Activated effector memory CD4-positive, alpha-beta T cell treated with anti-CD3 and anti-CD28 coated beads, Interleukin-2, amount 50 U/mL, for 16 hours (primary cell): ENCODE results near the gene CIAO2A.
"Not testable (repeated sequence)": the region's sequence is repeated elsewhere in the genome, so short reads cannot be mapped to it uniquely, and the experiment has no call there.

Source experiments
- DNase-seq: peaks from one replicate; pipeline ENCODE4 v3.0.0-alpha.2; 2020

The CIAO2A gene

GRCh38 chr15:64111679-64112050 is 18.0 kb upstream of the CIAO2A start:
- no peak for DNase-seq

- no peak for DNase-seq
Observed at GRCh38 chr15:64110950-64111678, 17.5 kb upstream of the CIAO2A start.

GRCh38 chr15:64110108-64110701 is 16.6 kb upstream of the CIAO2A start:
- DNase-seq, result not testable (repeated sequence)

- no peak for DNase-seq
Observed at GRCh38 chr15:64107337-64107736, 13.7 kb upstream of the CIAO2A start.

GRCh38 chr15:64105113-64105704 is 11.6 kb upstream of the CIAO2A start:
- no peak for DNase-seq

GRCh38 chr15:64102497-64102896 is 8.9 kb upstream of the CIAO2A start:
- no peak for DNase-seq

GRCh38 chr15:64100958-64101357 is 7.3 kb upstream of the CIAO2A start:
- DNase-seq, result no peak

- no peak for DNase-seq
Observed at GRCh38 chr15:64099379-64099778, 5.7 kb upstream of the CIAO2A start.

GRCh38 chr15:64096668-64097384 is 3.2 kb upstream of the CIAO2A start:
- DNase-seq, result no peak

GRCh38 chr15:64095795-64096667 is 2.4 kb upstream of the CIAO2A start, which contains the start of gene SNX1:
Gene SNX1, plus strand, starts transcription at chr15:64095982. Its CDS starts 32 bp downstream, at chr15:64096014.
- DNase-seq, result peak; percentile 99

GRCh38 chr15:64095431-64095794 is 1.8 kb upstream of the CIAO2A start:
- no peak for DNase-seq

- peak; percentile 75 for DNase-seq
Observed at GRCh38 chr15:64092864-64093626, 593 bp downstream of the CIAO2A start.

GRCh38 chr15:64092075-64092820 is 1.4 kb downstream of the CIAO2A start:
- no peak for DNase-seq

- no peak for DNase-seq
Observed at GRCh38 chr15:64090527-64090926, 3.1 kb downstream of the CIAO2A start.

GRCh38 chr15:64089543-64090280 is 3.9 kb downstream of the CIAO2A start:
- no peak for DNase-seq

- DNase-seq, result no peak
Observed at GRCh38 chr15:64082757-64083156, 10.9 kb downstream of the CIAO2A start.

- not testable (repeated sequence) for DNase-seq
Observed at GRCh38 chr15:64073496-64073895, 20.1 kb downstream of the CIAO2A start.

GRCh38 chr15:64072812-64073211 is 20.8 kb downstream of the CIAO2A start:
- no peak for DNase-seq

- DNase-seq, result no peak
Observed at GRCh38 chr15:64071931-64072765, 21.5 kb downstream of the CIAO2A start.
